SH-SY5Y (cell line): ENCODE results near the gene ITSN1.

Source experiments
- GATA2 ChIP-seq: IDR thresholded peaks from 2 replicates; pipeline ENCODE4 v1.6.1; 2011; ENCODE audit warnings: mild to moderate bottlenecking, low read depth, low read length
- GATA3 ChIP-seq: IDR thresholded peaks from 2 replicates; pipeline ENCODE4 v1.6.1; 2011; ENCODE audit warnings: low read depth, mild to moderate bottlenecking, low read length, moderate library complexity

DNA sequence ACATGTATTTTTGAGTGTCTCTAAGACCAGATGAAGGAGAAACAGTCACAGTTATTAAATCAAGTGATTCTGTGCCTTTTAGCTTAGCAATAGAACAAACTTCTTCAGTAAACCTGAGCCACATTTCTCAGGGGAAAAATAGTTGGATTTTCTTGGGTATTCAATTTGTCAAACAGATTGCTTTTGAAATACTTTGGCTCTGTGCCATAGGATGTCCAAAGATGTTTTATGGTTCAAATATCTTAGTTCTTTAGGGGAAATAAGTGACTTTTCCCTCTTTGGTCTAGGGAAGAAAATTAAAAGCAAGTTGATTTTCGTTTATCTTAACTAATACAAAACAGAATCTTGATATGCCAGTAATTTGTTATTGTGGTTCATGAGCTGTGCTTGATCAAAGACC, 147.4 kb downstream of the ITSN1 start:
- no peak for TF ChIP-seq GATA2
- no peak for TF ChIP-seq GATA3
